Astrocyte of the spinal cord (primary cell): ENCODE measurements around the gene FOXRED2.
A peak's percentile ranks its signal among the peaks of the same experiment; 100 is the strongest.
"Not testable (repeated sequence)": the region's sequence is repeated elsewhere in the genome, so short reads cannot be mapped to it uniquely, and the experiment has no call there.

ENCODE experiments used
- DNase-seq: peaks from one replicate; pipeline ENCODE4 v3.0.0; 2011; ENCODE audit warnings: low read depth, low spot score
- H3K4me3 ChIP-seq: 2 replicates; pipeline ENCODE4 v1.5.1; 2011; ENCODE audit warnings: low read depth, mild to moderate bottlenecking, low read length, moderate library complexity
- in situ Hi-C: cut with HindIII; loops from 2 replicates; pipeline ENCODE4 v1.10.0; 2017; ENCODE audit warnings: low sequenced_read_pairs
- TF ChIP-seq, protein P1 (sequence below): IDR thresholded peaks from 2 replicates; pipeline ENCODE4 v1.5.1; 2012; ENCODE audit warnings: low read depth, mild to moderate bottlenecking, low read length, inconsistent platforms

The FOXRED2 gene

DNA sequence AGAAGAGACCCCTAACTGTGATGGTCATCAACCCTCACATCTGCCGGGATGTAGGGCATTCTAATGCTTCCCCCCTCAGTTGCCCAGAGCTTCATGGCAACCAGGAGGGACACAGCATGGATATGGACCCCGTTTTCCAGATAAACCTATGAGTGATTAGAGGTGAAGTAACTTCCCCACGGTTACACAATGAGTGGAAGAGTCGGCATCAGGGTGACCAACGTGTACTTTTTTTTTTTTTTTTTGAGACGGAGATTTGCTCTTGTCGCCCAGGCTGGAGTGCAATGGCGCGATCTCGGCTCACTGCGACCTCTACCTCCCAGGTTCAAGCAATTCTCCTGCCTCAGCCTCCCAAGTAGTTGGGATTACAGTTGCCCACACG, 50.4 kb downstream of the FOXRED2 start:
- no peak for DNase-seq

DNA sequence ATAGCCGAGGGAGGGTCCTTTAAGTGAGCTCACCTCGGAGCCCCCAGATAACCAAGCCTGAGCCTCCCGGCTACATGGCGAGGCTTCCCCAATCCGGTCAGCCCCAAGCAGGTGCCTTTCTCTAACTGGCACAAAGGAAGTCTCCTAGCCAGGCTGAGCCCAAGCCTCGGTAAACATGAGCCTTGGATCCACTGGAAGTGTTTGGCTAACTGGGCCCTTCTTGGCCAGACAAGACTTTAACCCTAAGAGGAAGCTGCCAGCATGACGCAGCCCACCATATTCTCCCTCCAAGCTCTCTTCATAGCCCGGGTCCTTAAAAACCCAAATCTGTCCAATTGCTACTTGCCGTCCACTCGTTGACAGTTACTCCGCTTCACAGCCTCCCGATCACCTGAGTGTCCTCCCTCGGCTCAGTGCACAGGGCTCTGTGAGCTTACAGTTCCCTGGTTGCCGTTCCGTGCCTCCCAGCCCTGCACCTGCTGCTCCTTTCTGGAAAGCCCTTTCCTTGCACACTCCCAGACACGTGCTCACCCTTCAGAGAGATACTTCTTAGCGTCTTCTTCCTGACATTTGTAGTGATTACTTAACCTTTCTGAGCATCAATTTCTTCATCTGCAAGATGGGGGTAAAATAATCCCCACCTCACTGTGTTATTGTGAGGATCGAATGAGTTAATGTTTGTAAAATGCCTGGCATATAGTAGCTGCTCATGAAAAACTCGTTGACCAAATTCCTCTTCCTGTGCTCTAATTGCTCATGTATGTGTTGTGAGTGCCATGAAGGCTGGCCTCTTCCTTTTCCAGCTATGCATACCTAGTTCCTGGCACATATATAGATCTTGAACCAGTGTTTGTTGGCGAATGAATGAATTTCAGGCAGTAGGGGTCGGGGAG, 51.0 kb downstream of the FOXRED2 start:
- no peak for DNase-seq
- TF ChIP-seq, protein P1, sequence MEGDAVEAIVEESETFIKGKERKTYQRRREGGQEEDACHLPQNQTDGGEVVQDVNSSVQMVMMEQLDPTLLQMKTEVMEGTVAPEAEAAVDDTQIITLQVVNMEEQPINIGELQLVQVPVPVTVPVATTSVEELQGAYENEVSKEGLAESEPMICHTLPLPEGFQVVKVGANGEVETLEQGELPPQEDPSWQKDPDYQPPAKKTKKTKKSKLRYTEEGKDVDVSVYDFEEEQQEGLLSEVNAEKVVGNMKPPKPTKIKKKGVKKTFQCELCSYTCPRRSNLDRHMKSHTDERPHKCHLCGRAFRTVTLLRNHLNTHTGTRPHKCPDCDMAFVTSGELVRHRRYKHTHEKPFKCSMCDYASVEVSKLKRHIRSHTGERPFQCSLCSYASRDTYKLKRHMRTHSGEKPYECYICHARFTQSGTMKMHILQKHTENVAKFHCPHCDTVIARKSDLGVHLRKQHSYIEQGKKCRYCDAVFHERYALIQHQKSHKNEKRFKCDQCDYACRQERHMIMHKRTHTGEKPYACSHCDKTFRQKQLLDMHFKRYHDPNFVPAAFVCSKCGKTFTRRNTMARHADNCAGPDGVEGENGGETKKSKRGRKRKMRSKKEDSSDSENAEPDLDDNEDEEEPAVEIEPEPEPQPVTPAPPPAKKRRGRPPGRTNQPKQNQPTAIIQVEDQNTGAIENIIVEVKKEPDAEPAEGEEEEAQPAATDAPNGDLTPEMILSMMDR: no peak
- H3K4me3 ChIP-seq: peak overlapping the region; percentile 2
- in situ Hi-C loops: no loop called here

More for the DNA sequence above, 50.4 kb downstream of the FOXRED2 start:
- H3K4me3 ChIP-seq: no peak overlapping the region
- in situ Hi-C loops: no loop called here
- TF ChIP-seq, protein P1: no peak

DNA sequence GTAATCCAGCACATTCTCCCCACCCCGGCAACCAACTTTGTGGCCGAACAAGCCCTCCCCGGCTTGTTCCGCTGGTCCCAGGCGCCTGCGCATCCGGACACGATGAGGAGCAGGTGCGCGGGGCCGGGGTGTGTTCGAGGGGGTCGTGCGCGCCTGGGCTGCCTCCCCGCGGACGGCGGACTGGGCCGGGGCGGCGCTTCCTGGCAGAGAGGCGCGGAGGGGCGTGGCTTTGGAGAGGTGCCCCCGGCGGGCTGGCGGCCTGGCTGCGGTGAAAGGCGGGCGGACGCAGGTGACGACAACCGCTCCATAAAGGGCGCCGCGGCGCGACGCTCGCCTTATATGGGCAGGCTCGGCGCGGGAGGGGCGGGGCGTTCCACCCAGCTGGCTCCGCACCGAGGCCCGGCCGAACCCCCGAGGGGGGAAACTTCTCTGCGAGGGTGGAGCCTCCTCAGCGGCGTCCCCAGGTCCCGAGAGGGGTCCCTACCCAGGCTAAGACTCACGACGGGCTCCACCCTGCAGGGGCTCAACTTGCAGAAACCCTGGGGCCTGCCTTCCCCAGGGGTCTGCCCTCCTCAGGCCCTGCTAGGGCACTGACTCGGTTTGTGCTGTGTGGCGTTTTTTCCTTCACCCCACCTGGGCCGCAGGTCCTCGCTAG, 51.8 kb downstream of the FOXRED2 start:
- H3K4me3 ChIP-seq: peak overlapping the region; percentile 35
- TF ChIP-seq, protein P1: peak; percentile 1
- in situ Hi-C loops: no loop called here
- DNase-seq: peak; percentile 94

DNA sequence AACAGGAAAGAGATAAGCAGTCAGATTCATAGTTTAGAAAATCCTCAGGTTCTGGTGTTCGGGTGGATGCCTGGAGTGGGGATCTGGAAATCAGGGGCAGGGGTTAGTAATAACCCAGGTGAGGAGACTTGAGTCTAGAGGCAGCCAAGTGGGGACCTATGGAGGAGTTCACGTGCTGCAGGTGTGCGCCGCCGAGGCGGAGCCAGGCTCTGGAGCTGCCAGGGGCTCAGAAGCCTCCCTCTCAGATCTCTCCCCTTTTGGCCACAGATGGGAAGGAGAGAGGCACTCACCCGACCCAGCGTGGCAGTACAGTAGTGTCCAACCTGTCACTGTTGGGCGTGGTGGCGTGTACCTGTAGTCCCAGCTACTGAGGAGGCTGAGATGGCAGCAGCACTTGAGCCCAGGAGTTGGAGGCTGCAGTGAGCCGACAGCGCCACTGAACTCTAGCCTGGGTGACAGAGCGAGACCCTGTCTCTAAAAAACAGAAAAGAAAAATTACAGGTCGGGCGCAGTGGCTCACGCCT, 52.9 kb downstream of the FOXRED2 start:
- H3K4me3 ChIP-seq: no peak overlapping the region
- in situ Hi-C loops: no loop called here
- DNase-seq: no peak
- TF ChIP-seq, protein P1: no peak

DNA sequence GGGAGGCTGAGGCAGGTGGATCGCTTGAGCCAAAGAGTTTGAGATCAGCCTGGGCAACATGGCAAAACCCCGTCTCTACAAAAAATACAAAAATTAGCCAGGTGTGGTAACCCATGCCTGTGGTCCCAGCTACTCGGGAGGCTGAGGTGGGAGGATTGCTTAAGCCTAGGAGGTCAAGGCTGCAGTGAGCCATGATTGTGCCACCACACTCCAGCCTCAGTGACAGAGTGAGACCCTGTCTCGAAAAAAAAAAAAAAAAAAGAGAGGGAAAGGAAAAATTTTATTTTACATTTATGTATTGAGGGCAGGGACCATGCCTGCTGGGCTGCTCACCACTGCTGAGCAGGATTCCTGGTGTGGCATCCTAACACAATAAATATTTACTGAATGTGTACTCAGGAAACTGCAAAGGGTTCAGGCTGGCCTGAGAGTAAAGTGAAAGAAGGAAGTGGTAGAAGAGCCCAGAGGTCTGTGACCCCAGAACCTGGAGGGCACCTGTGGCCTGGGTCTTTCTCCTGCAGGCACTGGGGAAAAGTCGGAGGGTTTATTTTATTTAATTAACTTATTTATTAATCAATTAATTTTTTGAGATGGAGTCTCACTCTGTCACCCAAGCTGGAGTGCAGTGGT, 53.7 kb downstream of the FOXRED2 start:
- in situ Hi-C loops, DNase-seq, H3K4me3 ChIP-seq: not testable (repeated sequence)

DNA sequence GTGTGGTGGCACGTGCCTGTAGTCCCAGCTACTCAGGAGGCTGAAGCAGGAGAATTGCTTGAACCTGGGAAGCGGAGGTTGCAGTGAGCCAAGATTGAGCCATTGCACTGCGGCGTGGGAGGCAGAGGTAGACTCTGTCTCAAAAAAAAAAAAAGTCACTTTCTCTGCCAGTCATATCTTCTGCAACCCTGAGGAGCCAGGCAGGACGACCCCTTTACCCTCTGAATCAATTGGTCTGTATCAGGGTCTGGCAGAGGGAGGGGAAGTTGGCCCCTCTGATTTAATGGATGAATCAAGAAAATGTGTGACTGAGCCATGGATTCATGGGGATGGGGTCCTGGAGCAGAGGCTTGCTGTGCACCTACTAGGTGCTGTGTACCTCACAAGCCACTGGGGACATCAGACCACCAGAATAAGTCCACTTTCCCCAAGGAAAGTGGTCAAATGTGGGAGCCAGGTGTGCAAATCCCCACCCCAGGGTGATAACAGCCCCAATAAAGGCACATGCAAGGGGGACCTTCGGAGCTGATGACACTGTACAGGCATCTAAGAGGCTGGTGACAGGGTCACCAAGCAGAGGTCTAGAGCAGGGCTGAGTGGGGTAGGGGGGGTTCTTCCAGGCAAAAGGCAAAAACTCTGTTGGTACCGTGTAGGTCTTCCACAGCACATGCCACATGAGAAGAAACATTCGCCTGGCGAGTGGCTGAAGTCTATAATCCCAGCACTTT, 54.4 kb downstream of the FOXRED2 start:
- no peak for DNase-seq
- TF ChIP-seq, protein P1: no peak
- H3K4me3 ChIP-seq: no peak overlapping the region
- in situ Hi-C loops: no loop called here

DNA sequence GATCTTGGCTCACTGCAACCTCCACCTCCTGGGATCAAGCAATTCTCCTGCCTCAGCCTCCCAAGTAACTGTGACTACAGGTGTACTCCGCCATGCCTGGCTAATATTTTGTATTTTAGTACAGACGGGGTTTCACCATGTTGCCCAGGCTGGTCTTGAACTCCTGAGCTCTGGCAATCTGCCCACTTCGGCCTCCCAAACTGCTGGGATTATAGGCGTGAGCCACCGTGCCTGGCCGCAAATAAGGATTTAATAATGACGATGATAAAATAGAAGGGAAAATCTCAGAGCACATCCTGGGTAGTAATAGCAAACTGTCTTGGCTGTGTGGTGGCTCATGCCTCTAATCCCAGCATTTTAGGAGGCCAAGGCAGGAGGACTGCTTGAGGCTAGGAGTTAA, 55.9 kb downstream of the FOXRED2 start:
- in situ Hi-C loops, H3K4me3 ChIP-seq, DNase-seq: not testable (repeated sequence)
